ENCODE measurements around the gene NUDCD3.

NUDCD3 gene

GRCh38 chr7:44396931-44397545 is 93.4 kb downstream of the NUDCD3 start:
- no peak for DNase-seq

DNA sequence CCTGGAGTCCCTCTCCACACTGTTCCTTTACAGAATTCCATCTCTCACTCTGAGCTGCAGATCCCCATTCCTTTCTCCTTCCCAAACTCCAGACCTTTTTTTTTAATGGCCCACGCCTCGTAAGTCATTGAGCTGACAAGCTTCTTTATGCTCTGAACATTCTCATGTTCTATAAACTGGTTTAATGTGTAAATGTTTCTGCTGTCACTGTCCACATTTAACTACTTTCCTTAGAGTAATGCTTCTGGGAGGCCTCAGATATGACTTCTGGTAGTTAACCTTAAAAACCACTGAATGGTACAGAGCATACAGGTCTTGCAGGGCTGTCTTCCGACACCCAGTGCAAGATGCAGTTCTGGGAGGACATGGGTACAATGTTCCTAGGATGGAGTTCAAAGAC is 94.0 kb downstream of the NUDCD3 start:
- DNase-seq = no peak

DNA sequence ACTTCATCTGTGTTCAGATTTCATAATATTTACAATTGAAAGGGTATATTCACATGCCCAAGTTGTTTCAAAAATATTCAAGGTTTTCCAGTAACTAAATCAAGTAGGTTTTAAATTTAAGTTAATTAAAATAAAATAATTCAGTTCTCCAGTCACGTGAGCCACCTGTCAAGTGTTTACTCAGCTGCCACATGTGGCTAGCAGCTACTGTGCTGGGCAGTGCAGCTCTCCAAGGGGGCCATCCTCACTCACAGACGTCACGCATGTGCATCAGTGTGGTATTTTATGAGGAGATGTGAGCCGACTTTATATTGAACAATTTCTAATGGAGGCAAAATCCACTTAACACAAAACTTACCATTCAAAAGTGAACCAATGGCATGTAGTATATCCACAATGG is 95.4 kb downstream of the NUDCD3 start:
- DNase-seq = no peak

GRCh38 chr7:44394636-44395035 is 95.8 kb downstream of the NUDCD3 start:
- no peak for DNase-seq

- DNase-seq = no peak
Observed at GRCh38 chr7:44394112-44394447, 96.4 kb downstream of the NUDCD3 start.

DNA sequence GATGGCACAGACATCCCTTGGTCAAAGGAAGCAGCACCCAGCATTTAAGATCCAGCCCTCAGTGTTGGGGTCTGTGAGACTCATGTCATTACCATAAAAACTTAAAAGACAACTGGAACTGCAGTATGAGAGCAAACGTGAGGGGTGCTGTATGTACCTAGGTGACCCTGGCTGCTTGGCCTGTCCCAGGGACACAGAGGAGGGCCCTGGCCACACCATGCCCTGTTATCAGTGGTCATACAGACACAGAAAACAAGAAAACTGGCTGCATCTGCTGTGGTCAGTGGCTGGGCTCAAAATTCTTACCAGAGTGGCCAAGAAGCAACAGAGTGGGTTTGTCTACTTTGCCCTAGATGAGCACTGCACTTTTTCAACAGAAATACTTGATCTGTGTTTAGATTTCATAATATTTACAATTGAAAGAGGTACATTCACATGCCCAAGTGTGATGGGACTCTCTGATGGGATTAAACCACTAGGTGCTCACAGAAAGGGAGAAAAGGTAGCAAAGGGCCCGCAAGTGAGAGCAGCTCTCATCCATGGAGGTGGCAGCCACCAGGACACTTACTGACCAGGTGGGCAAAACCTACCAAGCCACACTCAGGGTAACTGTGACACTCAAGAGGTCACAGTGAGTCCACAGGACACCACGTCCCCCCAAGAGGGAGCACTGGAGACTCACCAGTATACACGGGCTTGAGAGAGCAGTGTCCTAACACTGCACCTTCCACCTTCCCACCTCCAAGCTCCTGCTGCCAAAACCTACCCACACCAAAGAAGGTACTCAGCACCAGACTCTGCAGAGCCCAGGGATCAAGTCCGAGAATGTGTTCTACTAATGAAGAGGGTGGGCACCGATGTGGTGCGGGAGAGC is 97.0 kb downstream of the NUDCD3 start:
- DNase-seq = no peak

- DNase-seq = no peak
Observed at GRCh38 chr7:44392618-44393010, 97.8 kb downstream of the NUDCD3 start.

- no peak for DNase-seq
Observed at GRCh38 chr7:44391746-44392617, 98.5 kb downstream of the NUDCD3 start.

- DNase-seq = no peak
Observed at GRCh38 chr7:44391171-44391570, 99.3 kb downstream of the NUDCD3 start.

DNA sequence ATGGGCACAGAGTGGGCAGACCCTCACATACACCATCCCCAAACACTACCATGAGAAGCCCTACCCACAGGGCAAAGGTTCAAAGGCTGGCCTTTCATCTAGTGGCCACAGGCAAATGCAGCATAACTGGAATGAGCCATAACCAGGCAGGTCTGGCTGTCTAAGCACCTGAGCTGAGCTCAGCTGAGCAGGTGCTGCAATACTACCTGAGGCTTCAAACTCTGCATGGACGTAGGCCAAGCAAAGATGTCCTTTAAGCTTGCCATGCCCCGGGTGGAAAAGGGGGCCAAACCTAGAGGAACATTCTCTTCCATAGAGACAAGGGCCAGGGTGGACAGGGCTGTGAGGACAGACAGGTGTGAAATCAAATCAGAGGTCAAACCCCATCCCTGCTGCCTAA is 99.8 kb downstream of the NUDCD3 start:
- DNase-seq = no peak

DNA sequence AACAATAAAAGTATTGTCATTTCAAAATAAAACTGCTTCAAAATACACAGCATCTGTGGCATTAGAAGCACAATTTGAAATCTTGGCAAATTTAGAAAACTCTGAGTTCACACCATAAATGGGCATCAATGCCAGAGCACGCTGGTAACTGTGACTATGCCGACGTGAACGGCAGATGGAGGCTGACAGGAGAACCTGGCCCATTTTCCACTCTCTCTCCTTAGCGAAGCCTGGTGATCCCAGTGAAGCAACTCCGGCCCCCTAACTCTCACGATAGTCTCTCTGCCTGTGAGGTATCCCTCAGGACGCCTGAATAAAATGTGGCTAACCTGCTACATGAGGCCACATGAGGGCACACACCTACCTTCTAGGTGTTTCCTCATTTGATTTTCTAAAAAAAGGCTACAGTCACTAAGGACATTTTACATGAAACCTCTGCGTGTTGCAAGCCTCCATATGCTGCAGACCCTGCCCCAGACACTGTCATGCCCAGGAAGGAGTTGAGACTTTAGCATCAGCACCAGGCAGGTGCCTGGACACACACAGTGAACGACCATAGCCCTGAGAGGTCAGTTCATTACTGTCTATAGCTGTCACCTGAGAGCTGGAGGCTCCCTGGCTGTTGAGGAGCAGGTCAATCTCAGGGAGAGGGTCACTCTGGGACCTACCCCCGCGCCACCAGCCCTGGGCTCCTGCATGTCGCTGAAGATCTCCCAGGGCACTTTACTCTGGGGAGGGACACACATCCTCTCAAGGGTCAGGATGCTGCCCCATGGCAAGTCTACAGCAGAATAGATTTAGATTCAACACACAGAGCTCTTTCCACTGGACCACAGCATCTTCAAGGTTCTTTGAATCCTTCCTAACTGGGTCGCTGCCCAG is 102.1 kb downstream of the NUDCD3 start:
- no peak for DNase-seq

- no peak for DNase-seq
Observed at GRCh38 chr7:44387389-44387788, 103.1 kb downstream of the NUDCD3 start.

DNA sequence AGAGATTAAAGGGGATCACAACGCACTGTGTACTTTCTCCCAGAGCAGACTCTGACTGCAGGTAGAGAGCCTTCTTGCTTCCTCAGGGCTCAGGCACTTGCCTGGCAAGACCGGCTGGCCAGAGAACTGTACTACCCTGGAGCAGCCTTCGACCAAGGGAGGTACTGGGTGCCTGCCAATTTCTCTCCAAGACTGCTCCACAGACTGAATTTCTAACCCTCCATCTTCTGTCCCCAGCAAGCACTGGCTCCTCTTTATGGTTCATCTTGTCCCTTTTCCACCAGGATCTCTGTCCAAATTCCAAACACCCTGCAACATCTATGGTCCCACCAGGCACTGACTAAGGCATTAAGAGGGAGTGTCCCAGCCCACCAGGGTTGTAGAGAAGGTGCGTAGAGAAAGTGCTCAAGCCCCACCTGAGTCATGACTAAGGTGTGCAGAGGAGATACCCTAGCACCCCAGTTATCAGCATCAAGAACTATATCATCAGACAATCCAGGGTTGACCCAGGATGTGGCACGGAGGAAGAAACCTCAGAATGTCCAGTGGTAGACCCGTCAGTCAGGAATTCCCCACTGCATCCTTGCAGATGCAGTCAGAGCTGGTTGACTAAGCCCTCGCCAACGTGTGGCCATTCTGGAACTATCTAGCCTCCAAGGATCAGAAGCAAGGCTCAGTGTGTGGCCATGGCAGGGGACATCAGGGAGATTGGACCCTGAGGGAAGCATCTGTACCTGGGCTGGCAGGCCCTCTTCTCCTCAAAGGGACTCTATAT is 104.1 kb downstream of the NUDCD3 start:
- DNase-seq = no peak

DNA sequence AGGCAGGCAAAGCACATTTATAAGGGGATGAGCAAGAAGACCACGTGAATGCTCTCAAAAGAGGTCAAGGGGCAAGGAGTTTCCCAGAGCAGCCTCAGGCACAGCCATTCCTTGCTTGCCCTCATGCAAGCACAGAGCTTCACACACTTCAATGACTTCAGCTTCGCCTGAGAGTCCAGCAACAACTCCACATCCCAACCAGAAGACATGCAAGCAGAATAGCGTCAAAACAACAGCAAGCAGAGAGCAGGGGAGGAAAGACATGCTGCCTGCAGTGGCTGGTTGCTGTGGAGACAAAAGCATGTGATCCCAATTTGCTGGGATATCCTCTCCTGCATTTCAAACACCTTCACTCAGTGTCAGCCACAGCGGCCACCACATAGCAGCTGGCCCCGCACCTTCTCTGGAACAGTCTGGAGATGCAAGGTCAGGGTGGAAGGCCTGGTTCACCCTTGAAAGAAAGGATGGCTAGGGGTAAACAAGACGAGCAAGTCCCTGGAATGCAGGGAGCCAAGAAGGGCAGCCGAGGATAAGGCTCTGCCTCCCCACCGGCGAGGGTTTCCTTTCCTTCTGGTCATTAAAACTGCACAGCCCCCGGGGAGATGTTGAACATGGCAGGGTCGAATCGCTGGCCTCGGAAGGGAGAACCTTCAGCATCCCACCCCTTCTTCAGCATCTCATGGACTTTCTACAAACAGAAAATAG is 104.9 kb downstream of the NUDCD3 start:
- no peak for DNase-seq

DNA sequence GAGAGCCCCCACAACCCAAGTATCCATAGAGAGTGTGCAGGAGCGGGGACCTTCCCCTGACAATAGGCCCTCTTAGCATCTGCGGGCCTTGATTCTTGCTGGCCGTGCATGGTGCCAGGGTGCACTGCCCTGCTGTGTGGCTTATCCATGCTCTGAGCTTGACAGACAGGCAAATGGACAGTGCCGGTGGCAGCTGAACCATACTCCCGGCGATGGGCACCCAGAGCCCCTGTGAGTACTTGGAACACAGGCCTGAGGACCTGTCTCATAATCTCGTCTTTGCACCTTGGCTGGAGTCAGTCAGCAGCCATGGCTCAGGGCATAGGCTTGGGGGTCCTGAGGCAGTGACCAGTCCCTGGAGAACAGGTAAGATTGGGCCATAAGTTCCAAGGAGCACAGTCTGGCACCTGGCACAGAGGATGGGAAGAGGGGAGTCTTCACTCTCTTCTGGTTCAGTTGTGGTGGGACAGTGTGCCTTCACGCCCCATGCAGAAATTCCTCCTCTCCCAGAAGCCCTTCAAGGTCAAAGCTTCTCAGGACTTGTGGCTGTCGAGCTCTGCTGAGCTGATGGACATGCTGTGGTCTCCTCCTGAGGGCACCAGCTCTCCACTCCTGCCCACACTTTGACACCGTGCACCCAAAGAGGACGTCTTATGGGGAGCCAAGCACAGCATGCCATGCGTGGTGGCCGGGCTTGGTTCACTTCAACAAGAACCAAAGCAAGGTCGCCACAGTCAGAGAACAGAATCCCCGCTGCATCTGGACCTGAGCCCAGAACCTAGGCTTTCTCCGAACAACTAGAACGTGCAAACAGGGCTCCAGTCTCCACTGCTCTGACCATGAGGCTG is 105.6 kb downstream of the NUDCD3 start:
- DNase-seq = no peak

DNA sequence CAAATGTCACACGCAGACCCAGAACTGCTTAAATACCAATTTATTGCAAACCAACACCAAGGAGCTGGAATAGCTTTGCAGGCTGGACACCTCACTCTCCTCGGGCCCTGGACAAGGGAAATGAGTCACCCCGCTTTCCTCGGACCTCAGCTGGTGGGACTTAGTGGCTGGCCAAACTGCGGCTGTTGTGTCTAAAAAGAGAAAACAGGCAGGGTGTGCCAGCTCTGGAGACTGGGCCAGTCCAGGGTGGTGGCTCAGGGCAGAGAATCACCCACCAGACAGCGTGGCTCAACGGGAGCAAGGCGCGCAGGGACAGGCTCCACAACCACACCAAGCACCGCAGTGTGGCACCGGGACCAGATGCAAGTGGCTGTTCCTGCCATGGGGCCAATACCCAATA is 106.9 kb downstream of the NUDCD3 start:
- DNase-seq = no peak

GRCh38 chr7:44382459-44383265 is 107.8 kb downstream of the NUDCD3 start:
- no peak for DNase-seq

GRCh38 chr7:44381494-44382220 is 108.8 kb downstream of the NUDCD3 start:
- no peak for DNase-seq
